Measurements from ENCODE around the gene PFKP. TPM values are rescaled to one million over a fixed set of nuclear protein-coding genes. Genes with fewer than 3 reads are reported as not detected.

The PFKP gene
- total RNA-seq, 4 donors from 2014 or later: 54.9 to 79.3 (median 65.5) TPM

DNA sequence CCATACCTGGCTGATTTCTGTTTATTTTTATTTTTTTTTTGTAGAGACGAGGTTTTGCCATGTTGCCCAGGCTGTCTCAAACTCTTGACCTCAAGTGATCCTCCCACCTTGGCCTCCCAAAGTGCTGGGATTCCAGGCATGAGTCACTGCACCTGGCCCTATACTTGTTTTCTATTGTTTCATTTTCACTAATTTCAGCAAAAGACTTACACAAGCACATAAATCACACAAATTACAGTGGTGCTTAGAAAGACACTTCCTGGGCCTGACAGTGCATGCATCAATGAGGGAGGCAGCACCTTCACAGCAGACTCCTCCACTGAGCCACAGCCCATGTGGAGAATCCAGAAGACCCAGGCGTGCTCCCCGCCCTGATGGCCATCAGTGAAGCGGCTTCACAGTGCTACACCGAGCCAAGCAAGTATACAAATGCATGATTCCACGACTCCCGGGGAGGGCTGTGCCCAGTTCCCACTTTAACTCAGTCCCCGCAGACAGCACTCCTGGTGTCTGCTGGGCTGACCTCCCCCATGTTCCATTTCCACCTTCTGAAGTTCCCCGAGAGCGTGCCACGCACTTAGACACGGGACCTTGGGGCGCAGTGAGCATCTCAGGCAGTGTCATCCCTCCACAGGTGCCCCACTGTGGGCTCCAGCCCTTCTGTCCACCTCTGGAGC lies 84.7 kb downstream of the PFKP start:
- 92% methylated on average over 13 of the region's 13 CpGs for WGBS, 2 donors

DNA sequence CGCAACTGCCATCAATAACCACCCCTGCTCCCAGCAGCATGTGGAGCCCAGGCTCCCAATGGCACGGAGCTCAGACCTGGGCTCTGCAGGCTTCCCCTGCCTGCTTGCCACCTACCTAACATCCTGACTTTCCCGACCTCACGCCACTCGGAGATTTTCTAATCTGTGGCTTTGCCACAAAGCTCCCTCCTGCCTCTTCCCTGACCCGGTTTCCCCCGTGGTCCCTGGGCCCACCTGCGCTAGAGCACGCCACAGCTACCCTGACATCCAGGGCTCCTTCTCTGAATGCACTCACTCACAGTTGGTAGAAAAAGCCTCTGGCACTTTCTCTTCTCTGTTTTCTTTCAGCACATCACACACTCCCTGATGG lies 85.2 kb downstream of the PFKP start:
- peak in 1 of 2 donors; percentile 53 for DNase-seq (ENCODE audit: low spot score in 2 of 2)
- 85 to 87% methylated on average over 9 of the region's 9 CpGs for WGBS, 2 donors
- TF ChIP-seq POLR2A (IDR thresholded peaks at IDR 0.05): no peak
- TF ChIP-seq, protein P1, sequence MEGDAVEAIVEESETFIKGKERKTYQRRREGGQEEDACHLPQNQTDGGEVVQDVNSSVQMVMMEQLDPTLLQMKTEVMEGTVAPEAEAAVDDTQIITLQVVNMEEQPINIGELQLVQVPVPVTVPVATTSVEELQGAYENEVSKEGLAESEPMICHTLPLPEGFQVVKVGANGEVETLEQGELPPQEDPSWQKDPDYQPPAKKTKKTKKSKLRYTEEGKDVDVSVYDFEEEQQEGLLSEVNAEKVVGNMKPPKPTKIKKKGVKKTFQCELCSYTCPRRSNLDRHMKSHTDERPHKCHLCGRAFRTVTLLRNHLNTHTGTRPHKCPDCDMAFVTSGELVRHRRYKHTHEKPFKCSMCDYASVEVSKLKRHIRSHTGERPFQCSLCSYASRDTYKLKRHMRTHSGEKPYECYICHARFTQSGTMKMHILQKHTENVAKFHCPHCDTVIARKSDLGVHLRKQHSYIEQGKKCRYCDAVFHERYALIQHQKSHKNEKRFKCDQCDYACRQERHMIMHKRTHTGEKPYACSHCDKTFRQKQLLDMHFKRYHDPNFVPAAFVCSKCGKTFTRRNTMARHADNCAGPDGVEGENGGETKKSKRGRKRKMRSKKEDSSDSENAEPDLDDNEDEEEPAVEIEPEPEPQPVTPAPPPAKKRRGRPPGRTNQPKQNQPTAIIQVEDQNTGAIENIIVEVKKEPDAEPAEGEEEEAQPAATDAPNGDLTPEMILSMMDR (IDR thresholded peaks at IDR 0.05): no peak
- no peak overlapping the region for H3K4me3 ChIP-seq (ENCODE audit: low read depth, poor library complexity, severe bottlenecking)
- intact Hi-C loops (cut with DNase I; ENCODE audit: low total_unique reads): no loop called here

More for the DNA sequence above, 84.7 kb downstream of the PFKP start:
- intact Hi-C loops (cut with DNase I; ENCODE audit: low total_unique reads): no loop called here
- peak in 1 of 2 donors; percentile 46 for DNase-seq (ENCODE audit: low spot score in 2 of 2)
- no peak overlapping the region for H3K4me3 ChIP-seq (ENCODE audit: low read depth, poor library complexity, severe bottlenecking)
- TF ChIP-seq POLR2A (IDR thresholded peaks at IDR 0.05): no peak
- TF ChIP-seq, protein P1 (IDR thresholded peaks at IDR 0.05): no peak

DNA sequence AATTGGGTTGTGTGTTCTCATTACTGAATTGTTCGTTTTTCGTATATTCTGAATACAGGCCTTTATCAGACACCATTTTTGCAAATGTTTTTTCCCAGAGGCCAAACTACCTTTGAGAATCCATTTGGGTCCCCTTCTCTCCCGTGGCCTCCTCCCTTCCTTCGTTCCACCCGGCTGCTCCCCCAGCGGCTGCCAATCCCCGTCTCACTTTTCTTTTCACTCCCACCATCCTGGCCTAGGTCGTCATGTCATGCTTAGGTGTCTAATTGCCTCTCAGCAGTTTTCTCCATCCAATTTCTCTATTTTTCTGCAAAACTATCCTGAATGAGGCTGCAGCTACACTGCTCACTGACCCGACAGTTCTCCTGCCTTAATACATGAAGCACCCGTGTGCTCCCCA lies 87.3 kb downstream of the PFKP start:
- 93 to 97% methylated on average over 10 of the region's 10 CpGs for WGBS, 2 donors

DNA sequence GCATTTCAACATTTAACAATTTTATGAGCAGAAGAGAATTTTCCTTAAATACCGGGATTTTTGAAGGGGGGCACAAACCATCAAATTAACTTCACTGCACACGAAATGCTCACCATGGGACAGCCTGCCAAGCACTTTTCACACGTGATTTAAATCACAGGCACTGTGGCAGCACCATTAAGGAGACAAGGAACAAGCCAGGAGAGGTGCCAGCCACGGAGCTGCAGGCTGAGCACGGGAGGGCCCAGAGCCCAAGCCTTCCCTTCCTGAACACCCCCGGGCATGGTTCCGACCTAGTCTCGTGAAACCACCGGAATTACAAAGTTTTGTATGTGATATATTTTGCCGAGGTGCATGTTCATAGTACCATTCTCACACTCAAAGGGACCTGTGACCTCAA lies 91.8 kb downstream of the PFKP start:
- intact Hi-C loops (cut with DNase I; ENCODE audit: low total_unique reads): no loop called here
- TF ChIP-seq, protein P1 (IDR thresholded peaks at IDR 0.05): no peak
- no peak for TF ChIP-seq POLR2A (IDR thresholded peaks at IDR 0.05)
- H3K4me3 ChIP-seq (ENCODE audit: low read depth, poor library complexity, severe bottlenecking): no peak overlapping the region
- peak in 1 of 2 donors; percentile 50 for DNase-seq (ENCODE audit: low spot score in 2 of 2)
- 86 to 93% methylated on average over 10 of the region's 10 CpGs for WGBS, 2 donors

More for the DNA sequence above, 87.3 kb downstream of the PFKP start:
- intact Hi-C loops (cut with DNase I; ENCODE audit: low total_unique reads): no loop called here
- TF ChIP-seq POLR2A (IDR thresholded peaks at IDR 0.05): no peak
- TF ChIP-seq, protein P1 (IDR thresholded peaks at IDR 0.05): no peak
- DNase-seq (ENCODE audit: low spot score in 2 of 2): no peak
- H3K4me3 ChIP-seq (ENCODE audit: low read depth, poor library complexity, severe bottlenecking): no peak overlapping the region

DNA sequence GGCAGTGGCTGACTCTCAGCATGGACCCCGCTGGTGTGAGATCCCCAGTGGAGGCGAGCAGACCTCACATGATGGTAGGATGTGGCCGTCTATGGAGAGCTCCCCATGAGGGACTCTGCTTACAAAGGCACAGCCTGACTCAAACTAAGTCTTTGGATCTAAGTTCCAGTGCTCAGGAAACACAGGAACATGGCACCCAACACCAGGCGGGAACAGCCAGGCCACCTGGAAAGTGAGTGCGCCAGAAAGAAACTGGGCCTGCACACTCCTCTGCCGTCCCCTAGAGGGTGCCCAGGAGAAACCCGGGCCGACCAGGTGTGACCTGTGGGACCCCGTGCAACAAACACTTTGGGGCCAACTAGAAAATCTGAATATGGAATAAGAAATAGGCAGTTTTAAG lies 95.2 kb downstream of the PFKP start:
- 93 to 94% methylated on average over 9 of the region's 9 CpGs for WGBS, 2 donors
- no peak overlapping the region for H3K4me3 ChIP-seq (ENCODE audit: low read depth, poor library complexity, severe bottlenecking)
- DNase-seq (ENCODE audit: low spot score in 2 of 2): peak in 1 of 2 donors; percentile 58
- TF ChIP-seq, protein P1 (IDR thresholded peaks at IDR 0.05): no peak
- no peak for TF ChIP-seq POLR2A (IDR thresholded peaks at IDR 0.05)
- intact Hi-C loops (cut with DNase I; ENCODE audit: low total_unique reads): no loop called here

DNA sequence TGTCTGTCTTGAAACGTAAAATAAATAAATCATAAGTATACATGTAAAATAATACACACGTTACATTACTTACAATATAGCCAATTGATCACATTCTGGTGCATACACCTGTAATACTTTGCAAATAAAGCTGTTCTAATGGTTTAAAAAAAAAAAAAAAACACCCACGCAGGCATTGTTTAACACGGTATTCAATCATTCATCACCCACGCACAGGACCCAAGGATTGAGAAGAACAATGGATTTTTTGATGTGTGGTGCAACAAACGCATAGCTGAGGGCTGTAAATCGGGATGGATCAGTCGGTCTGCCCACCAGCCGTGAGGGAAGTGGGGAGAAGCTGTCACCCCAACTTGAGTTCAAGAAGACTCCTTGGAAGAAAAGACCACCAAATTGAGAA lies 96.5 kb downstream of the PFKP start:
- DNase-seq (ENCODE audit: low spot score in 2 of 2): no peak
- 73 to 75% methylated on average over 9 of the region's 9 CpGs for WGBS, 2 donors
- intact Hi-C loops (cut with DNase I; ENCODE audit: low total_unique reads): no loop called here
- TF ChIP-seq POLR2A (IDR thresholded peaks at IDR 0.05): no peak
- TF ChIP-seq, protein P1 (IDR thresholded peaks at IDR 0.05): no peak
- no peak overlapping the region for H3K4me3 ChIP-seq (ENCODE audit: low read depth, poor library complexity, severe bottlenecking)

All from lower leg skin (tissue), 4 donors.